Fibroblast of lung (primary cell): ENCODE results near the gene NRBP1.
"Not testable (repeated sequence)": the region's sequence is repeated elsewhere in the genome, so short reads cannot be mapped to it uniquely, and the experiment has no call there.

ENCODE experiments used
- EZH2 ChIP-seq: IDR thresholded peaks from 2 replicates; pipeline ENCODE4 v1.5.1; 2012; ENCODE audit warnings: low read length, control low read depth, mild to moderate bottlenecking; ENCODE audit errors: missing control alignments
- TF ChIP-seq, protein P1 (sequence below), 2 donors: IDR thresholded peaks in 1 of 2; conservative IDR thresholded peaks in 1 of 2; 1 replicate in 1 of 2; 2 replicates in 1 of 2; pipeline ENCODE4 v1.5.1; 2011 to 2012; ENCODE audit warnings: low read length in 2 of 2, control low read depth in 1 of 2, inconsistent platforms in 1 of 2, low read depth in 1 of 2, mild to moderate bottlenecking in 1 of 2

DNA sequence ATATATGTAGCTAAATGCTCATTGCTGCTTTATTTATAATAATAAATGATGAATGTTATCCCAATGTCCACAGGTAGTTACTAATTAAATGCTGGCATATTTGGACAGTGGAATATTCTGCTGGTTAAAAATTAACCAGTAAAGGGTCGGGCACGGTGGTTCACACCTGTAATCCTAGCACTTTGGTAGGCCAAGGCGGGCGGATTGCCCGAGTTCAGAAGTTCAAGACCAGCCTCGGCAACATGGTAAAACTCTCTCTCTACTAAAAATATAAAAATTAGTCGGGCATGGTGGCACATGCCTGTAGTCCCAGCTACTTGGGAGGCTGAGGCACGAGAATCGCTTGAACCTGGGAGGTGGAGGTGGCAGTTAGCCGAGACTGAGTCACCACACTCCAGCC, 3.4 kb upstream of the NRBP1 start:
- TF ChIP-seq, protein P1, sequence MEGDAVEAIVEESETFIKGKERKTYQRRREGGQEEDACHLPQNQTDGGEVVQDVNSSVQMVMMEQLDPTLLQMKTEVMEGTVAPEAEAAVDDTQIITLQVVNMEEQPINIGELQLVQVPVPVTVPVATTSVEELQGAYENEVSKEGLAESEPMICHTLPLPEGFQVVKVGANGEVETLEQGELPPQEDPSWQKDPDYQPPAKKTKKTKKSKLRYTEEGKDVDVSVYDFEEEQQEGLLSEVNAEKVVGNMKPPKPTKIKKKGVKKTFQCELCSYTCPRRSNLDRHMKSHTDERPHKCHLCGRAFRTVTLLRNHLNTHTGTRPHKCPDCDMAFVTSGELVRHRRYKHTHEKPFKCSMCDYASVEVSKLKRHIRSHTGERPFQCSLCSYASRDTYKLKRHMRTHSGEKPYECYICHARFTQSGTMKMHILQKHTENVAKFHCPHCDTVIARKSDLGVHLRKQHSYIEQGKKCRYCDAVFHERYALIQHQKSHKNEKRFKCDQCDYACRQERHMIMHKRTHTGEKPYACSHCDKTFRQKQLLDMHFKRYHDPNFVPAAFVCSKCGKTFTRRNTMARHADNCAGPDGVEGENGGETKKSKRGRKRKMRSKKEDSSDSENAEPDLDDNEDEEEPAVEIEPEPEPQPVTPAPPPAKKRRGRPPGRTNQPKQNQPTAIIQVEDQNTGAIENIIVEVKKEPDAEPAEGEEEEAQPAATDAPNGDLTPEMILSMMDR (conservative IDR thresholded peaks at IDR 0.05 in 1 of 2, IDR thresholded peaks at IDR 0.05 in 1 of 2; ENCODE audit: low read depth in 1 of 2, low read length in 2 of 2): not testable (repeated sequence)
- not testable (repeated sequence) for TF ChIP-seq EZH2
